Lower leg skin (tissue), 3 donors: Measurements from ENCODE around the gene IRF6.

Source experiments
- CTCF ChIP-seq, 3 donors: fragments of 450-650 bp; IDR thresholded peaks; one replicate each; pipeline ENCODE4 v1.5.1; 2016; ENCODE audit warnings: antibody characterized with exemption in 3 of 3, mild to moderate bottlenecking in 3 of 3, moderate library complexity in 2 of 3
- POLR2A ChIP-seq, 2 donors: fragments of 450-650 bp; IDR thresholded peaks; one replicate each; pipeline ENCODE4 v1.6.1; 2016 to 2017; ENCODE audit warnings: antibody characterized with exemption in 2 of 2, mild to moderate bottlenecking in 1 of 2, moderate library complexity in 1 of 2

GRCh38 chr1:209813902-209814301 lies 8.0 kb upstream of the IRF6 start:
- no peak for TF ChIP-seq CTCF (IDR thresholded peaks at IDR 0.05)
- TF ChIP-seq POLR2A (IDR thresholded peaks at IDR 0.05), result no peak
